Measurements from ENCODE around the gene RNF26.

Gene RNF26

DNA sequence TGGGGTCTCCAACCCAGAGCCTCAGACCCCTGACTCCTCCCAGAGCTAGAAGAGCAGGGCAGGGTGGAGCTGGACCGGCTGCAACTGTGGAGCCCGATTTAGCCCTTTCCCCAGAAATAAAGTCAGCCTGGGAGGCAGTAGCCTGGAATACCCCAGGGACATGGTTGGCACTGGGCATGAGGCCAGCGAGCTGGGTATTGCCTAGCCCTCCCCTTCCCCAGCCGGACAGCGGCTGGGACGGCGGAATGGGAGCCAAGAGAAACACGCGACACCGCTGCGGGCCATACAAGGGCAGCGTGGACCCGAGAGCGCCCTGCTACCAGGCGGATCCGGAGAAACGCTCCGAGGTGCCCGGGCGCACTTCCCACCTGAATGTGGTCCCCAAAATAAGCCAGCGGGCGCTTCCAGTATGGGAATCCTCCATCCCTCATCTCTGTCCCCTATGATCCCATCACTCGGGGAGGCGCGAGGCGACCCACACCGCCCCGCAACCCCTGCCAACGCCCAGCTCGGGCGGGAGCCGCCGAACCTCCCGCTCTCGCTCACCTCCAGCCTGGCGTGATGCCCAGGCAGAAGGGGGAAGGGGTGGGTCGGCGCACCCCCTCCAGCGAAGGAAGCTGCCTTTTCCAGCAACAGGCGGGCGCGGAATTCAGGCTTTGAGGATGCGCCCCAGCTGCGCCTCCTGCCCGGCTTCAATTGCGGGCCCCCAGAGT, 18.2 kb upstream of the RNF26 start:
- DNase-seq (ENCODE audit: low read depth), result peak; percentile 44

DNA sequence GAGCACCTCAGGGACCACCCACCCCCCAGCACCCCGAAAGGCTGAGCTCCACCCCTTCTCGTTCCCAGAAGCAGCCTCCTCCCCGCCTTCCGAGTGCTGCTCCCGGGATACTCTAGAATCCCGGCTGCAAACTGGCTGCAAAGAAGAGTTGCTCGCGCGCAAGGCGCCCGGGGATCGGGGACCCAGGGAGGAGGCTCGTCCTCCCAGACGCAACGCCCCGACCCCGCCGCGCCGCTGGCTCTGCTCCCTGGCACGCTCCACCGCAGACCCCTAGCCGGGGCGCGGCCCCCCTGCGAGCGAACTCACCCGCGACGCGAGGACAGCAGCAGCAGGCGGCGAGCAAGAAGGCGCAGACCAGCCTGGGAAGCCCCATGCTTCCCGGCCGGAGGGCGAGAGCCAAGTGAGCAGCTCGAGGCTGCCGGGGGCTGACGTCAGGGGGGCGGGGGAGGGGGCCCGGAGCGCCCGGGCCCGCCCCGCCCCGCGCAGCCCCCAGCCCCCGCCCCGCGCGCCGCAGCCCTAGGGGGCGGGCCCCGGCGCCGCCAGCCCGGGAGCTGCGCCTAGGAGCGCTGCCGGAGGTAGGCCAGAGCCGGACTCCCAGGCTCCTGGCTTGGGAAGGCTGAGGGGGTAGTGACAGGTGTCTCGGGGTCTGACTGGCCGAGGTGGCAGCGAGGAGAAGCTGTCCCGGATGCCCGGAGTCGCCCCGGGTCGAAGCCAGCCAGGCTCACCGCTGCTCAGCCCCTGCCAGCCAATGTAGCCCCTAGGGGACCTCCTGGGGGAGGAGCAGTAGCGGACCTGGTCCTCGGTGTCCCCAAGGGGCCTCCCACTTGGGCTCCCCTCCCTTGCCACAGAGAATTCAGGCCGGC, 17.4 kb upstream of the RNF26 start, which contains the start of gene MCAM:
TSS of gene MCAM (minus strand) at position 402 of the 863 bp plus-strand sequence. CDS start at position 373, 29 bp downstream.
- DNase-seq (ENCODE audit: low read depth), result peak; percentile 54

DNA sequence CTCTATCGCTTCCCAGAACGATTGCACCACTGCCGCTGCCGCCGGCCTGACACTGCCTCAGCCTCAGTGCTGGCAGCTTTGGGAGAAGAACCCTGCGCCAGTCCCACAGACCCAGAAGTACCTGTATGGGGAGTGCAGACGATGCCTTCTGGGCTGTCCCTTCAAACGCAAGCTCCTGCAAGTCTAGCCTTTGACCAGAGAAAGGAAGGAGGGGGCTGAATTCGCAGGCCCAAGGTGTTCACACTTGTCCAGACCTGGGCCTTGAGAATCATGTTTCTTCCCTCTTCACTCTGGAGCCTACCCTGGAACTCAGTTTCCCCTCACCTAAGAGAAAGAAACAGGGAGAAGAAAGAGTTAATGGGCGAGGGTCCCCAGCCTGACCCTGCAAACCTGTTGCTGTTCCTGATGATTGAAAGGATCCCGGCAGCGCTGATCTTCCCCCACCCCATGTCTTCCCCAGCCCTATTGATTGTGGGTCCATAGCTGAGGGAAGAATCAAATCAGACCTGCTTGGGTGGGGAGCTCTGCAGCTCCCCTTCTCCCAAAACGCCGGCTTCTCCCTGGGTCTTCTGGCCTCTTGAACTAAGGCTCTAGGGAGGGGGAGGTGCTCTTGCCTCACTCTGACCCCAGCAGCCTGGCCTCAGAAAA, 16.6 kb upstream of the RNF26 start:
- no peak for DNase-seq (ENCODE audit: low read depth)

DNA sequence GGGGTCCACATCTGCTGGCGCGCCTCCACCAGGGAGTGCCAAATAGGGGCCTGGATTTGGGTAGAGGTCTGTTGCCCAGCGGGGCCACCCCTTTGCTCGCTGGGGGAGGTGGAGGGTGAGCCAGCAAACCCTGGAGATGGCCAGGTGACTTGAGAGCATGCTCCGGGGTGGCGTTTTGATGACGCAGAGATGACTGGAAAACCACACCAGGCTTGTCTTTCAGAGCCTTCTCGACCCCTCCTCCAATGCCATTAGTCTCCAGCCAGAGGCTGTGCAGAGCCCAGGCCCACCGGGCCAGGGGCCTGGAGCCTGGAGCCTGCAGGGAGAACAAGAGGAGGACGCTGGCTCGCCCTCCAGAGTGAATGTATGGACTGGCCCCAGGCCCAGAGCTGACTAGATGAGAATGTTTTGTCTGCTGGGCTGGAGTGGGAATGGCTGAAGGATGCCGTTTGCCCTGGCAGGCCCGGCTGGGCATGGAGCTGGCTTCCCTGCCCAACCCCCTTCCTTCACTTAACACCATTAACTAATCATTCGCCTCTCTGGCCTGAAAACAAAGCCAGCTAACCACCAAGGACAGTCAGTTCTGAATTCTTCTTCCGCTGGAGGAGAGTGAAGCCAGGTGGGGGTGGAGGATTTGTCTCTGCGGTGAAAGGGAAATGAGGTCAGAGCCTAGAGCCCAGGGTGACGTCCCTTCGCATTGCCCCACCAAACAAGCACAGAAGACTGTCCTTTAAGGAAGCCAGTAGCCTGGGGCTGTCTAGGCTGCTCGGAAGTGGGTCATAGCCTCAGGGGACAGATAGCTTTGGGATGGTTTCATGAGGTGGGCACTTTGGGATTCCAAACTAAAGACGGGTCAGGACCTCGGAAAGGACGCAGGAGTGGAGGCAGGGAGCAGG, 15.8 kb upstream of the RNF26 start:
- peak; percentile 55 for DNase-seq (ENCODE audit: low read depth)

DNA sequence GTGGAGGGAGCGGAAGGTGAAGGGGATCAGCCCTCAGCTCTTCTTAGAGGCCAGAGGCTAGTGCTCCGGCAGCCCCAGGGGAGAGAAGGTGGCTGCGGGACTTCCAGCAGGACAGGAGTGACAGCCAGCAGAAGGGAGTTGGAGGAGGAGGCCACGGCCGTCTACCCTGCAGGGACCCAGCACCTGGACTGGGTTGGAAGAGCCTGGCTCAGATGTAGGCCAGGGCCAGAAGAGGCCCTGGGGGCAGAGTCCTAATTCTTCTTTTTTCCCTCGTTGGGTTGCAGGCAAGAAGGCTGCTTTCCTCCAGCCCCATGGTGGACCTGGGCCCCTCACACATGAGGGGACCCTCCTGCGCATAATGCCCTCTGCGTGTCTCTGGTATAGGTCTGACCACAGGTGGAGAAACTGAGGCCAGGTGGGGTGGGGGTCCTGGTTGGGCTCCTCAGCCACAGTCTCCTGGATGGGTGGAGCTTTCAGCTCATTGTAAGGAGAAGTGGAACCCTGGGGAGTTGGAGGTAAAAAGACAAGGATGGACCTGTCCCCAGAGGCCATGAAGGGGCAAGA, 15.1 kb upstream of the RNF26 start:
- no peak for DNase-seq (ENCODE audit: low read depth)

DNA sequence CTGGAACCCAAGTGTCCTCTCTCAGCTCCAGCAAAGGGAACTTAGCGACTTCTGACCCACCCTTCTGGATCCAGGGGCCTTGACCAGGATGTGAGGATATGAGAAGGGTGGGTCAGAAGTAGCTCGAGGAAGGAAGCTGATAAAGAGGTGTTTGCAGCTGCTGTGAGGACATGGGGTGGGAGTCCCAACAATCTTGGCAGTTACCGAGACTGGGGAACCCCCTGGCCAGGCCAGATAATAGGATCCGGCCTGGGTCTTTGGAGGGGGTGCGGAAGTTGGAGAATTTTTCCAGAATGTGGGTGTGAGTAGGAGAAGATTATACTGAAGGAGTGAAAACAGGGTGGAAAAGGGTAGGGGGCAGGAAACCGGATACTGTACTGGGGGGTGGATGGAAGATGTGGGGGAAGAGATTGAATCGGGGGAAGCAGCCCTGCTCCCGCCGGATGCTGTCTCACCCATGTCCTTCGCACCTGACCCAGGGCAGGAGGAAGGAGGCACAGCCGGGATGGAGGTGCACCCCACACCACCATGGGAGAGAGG, 14.6 kb upstream of the RNF26 start:
- no peak for DNase-seq (ENCODE audit: low read depth)

DNA sequence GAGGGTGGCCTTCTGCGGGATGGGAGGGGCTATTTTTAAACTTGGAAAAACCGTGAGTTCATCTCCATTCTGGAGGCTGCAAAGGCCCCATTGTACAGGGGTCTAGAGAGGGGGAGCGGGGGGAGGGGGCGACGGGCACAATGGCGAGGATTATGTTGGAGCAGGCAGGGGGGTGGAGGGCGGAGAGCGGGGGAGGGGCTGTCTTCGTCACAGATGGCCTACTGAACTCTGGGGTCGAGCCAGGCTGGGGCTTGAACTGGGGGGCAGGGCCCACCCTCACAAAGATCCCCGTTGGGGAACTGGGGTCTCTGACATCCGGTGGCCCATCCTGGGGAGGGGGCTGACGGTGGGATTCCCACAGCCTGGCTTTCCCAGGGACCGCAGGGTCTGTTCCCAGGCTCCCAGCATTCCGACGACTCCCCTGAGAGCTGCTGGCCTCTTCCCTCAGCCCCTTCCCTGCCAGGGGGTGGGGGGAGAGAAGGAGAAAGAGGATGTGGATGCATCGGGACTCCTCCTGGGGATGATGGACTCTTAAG, 14.0 kb upstream of the RNF26 start:
- DNase-seq (ENCODE audit: low read depth), result no peak

DNA sequence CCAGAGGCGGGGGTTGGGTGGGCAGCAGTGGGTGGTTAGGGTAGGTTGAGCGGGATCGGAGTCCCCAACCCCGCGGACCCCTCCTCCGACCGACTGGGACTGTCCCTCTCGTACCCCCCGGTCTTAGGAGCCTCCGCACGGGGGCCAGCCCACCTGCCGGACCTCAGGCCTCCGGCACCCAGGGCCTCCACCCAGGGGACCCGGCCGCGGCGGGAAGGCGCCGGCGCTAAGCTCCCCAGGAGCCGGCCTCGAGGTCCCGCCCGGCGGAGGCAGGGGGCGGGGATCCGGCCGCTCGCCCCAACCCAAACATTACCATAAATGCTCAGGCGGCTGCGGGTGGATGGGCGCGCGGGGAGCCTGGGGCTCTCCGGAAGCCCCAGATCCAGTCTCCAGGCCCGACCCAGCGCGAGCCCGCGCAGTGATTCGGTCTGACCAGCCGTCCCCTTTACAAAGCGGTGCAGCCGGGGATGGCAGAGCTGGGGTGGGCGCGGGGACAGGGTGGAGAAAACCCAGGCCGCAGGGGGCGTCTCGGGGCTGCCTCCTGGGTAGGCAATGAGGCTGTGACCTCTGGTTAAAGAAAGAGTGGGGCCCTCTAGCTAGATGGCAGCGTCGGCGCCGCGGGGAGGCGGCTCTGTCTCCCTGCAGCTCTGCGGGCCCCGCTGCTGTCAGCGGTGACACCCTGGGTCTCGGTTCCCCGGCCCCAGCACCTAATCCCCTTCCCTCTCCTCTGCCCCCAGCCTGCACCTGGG, 13.4 kb upstream of the RNF26 start:
- peak; percentile 82 for DNase-seq (ENCODE audit: low read depth)

DNA sequence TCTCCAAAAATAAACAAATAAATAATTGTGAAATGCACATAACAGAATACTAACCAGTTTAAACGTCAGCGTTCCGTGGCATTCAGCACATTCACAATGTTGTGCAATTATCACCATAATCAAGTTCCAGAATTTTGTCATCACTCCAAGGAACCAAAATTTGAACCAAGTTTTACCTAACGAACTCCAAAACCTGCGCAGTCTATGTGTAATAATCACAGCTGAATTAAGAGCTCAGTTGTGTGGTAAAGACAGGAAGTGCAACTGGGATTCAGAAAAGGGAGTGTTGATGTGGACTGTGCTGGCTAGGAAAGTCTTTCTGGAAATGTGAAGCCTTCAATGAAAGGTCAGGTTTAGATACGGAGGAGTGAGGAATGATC, 12.0 kb upstream of the RNF26 start:
- no peak for DNase-seq (ENCODE audit: low read depth)

DNA sequence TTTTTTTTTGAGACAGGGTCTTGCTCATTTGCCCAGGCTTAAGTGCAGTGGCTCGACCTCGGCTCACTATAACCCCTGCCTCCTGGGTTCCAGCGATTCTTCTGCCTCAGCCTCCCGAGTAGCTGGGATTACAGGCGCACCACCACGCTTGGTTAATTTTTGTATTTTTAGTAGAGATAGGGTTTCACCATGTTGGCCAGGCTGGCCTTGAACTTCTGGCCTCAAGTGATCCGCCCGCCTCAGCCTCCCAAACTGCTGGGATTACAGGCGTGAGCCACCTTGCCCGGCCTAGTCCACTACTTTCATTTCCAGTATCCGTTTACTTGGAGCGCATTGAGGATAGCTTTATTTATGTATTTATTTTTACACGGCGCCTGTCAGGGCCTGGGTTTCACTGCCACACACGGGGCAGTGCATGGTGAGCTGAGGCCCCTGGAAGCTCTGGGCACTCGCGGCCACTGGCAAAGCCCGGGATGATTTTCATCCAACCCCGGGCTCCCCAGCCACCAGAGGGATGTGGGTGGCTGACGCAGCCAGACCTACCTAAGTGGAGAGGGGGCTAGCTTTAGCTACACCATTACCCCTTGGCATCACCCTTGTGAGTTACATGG, 11.3 kb upstream of the RNF26 start:
- DNase-seq (ENCODE audit: low read depth), result no peak

DNA sequence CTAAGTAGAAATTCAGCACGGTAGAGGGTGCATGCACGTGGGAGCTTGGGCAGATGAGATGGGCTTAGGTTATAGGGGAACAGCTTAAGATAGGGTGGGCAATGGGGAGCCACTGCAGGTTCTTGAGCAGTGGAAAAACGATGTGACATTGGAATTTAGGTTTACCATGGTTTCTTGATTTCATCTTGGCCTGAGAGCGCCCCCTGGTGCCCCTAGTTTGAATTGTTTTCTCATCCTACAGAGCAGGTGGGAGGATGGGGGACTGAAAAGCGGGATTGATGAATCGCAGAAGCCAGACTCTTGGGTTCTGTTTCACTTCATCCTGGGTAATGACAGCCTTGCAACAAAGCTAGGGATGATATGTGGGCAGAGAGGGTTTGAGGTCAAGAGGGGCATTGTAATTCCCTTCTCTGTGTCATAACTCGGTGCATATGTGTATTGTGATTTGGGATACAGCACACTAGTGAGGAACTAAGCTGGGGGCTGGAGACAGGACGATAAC, 10.7 kb upstream of the RNF26 start:
- peak; percentile 69 for DNase-seq (ENCODE audit: low read depth)

DNA sequence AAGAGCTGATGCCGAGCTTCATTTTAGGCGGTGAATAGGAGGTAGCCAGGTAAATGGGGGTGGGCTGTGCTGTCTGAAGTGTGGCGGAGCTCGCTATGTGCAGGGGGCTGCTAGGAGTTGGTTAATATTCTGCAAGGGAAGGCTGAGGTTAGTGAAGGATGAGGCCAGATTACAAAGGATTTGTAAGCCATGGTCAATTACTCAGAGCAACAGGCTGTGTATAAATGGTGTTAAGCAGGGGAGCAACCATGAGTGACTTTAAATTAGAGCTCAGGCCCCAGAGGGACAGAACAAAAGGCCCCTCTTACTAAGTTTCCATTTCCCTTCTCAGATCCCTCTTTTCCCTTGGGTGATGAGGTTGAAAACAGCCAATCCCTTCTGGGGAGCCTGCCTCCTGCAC, 10.1 kb upstream of the RNF26 start:
- DNase-seq (ENCODE audit: low read depth), result no peak

DNA sequence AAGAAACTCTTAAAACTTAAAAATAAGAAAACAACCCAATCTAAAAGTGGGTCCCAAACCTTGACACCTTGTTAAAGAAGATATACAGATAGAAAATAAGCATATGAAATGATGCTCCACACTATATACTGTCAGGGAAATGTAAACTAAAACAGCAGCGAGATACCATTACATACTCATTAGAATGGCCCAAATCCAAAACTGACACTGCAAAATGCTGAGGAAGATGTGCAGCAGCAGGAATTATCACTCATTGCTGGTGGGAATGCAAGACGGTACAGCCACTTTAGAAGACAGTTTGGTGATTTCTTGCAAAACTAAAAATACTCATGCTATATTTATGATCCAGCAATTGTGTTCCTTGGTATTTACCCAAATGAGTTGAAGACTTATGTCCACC, 5.0 kb upstream of the RNF26 start:
- no peak for DNase-seq (ENCODE audit: low read depth)

DNA sequence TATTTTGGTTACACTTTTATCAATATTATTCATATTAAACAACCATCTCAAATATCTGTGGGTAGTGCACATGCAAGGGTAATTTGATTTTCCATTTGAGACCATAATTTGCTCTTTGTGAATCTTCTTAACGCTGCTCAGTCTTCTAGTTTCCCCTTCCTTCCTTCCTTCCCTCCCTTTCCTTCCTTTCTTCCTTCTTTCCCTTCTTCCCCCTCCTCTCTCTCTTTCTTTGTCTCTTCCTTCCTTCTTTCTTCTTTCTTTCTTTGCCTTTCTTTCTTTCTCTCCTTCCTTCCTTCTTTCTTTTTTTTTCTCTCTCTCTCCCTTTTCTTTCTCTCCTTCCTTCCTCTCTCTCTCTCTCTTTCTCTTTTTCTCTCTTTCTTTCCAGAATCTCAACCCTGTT, 4.1 kb upstream of the RNF26 start:
- DNase-seq (ENCODE audit: low read depth), result no peak

DNA sequence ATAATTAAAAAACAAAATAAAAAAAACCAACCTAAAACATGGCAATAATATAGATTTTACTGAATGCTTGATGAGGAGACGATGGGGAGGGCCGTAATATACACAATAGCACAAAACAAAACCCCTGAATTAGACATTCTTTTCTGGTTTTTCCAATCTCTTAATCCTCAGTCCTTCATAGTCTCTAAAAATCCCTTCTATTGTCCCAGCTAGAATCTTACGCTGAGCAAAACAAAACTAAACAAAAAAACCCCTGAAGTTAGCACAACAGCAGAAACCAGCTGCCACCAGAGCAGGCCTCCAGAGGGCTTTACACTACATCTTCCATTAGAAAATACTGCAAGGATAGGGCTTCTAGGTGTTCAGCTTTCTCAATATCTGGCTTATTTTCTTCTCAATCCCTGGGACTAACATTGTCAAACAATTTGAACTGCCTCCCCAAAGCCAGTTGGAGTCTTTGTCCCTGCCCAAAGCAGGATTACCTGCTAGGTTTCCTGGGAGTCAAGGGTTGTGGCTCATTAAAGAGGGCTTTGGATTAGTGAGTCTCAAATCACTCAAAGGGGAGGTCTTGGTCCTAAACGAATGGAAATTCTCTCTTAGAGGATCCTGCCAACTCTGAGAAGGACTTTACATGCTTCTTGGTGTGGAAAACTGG, 2.1 kb upstream of the RNF26 start:
- no peak for DNase-seq (ENCODE audit: low read depth)

DNA sequence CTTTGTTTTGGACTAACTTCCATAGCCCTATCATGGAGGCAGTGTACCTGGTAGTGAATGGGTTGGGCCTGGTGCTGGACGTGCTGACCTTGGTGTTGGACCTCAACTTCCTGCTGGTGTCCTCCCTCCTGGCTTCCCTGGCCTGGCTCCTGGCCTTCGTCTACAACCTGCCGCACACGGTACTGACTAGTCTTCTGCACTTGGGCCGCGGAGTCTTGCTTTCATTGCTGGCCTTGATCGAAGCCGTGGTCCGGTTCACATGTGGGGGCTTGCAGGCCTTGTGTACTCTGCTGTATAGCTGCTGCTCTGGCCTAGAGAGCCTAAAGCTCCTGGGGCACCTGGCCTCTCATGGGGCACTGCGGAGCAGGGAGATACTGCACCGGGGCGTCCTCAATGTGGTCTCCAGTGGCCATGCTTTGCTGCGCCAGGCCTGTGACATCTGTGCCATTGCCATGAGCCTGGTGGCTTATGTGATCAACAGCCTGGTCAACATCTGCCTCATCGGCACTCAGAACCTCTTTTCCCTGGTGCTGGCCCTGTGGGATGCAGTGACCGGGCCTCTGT, 846 bp downstream of the RNF26 start:
- no peak for DNase-seq (ENCODE audit: low read depth)

DNA sequence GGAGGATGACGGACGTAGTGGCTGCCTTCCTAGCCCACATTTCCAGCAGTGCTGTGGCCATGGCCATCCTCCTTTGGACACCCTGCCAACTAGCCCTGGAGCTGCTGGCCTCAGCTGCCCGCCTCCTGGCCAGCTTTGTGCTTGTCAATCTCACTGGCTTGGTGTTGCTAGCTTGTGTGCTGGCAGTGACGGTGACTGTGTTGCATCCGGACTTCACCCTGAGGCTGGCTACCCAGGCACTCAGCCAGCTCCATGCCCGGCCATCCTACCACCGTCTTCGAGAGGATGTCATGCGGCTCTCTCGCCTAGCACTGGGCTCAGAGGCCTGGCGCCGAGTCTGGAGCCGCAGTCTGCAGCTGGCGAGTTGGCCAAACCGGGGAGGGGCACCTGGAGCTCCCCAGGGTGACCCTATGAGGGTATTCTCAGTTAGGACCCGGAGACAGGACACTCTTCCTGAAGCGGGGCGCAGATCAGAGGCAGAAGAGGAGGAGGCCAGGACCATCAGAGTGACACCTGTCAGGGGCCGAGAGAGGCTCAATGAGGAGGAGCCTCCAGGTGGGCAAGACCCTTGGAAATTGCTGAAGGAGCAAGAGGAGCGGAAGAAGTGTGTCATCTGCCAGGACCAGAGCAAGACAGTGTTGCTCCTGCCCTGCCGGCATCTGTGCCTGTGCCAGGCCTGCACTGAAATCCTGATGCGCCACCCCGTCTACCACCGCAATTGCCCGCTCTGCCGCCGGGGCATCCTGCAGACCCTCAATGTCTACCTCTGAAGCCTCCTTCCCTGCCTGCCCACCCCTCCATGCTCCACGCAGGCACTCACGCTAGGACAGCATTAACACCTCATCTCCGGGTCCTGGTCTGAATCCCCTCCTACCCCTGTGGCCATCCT, 1.6 kb downstream of the RNF26 start:
- no peak for DNase-seq (ENCODE audit: low read depth)
